Neuron (in vitro differentiated cells): ENCODE data around the gene ITPR2.
"Not testable (repeated sequence)": the region's sequence is repeated elsewhere in the genome, so short reads cannot be mapped to it uniquely, and the experiment has no call there.

Experiments
- H2AFZ ChIP-seq: one replicate; pipeline ENCODE4 v1.6.1; 2013; ENCODE audit warnings: low read depth, mild to moderate bottlenecking, inconsistent platforms, low read length, moderate library complexity
- H3K27me3 ChIP-seq: one replicate; pipeline ENCODE4 v1.6.1; 2013; ENCODE audit warnings: low read length; ENCODE audit not compliant: insufficient read depth
- H3K36me3 ChIP-seq: one replicate; pipeline ENCODE4 v1.6.1; 2013; ENCODE audit warnings: low read length; ENCODE audit not compliant: insufficient read depth
- H3K4me1 ChIP-seq: one replicate; pipeline ENCODE4 v1.6.1; 2013; ENCODE audit warnings: low read length; ENCODE audit not compliant: insufficient read depth
- H3K4me3 ChIP-seq: 2 replicates; pipeline ENCODE4 v1.5.1; 2013; ENCODE audit warnings: mild to moderate bottlenecking, low read length, moderate library complexity
- H3K9me3 ChIP-seq: one replicate; pipeline ENCODE4 v1.6.1; 2013; ENCODE audit warnings: low read length

The ITPR2 gene

GRCh38 chr12:26527682-26528081, 305.3 kb downstream of the ITPR2 start:
- no peak overlapping the region for H2AFZ ChIP-seq
- no peaks in the 10 kb centered on the region for H3K4me1 ChIP-seq
- no peaks in the 10 kb centered on the region for H3K36me3 ChIP-seq

GRCh38 chr12:26524862-26525465, 308.0 kb downstream of the ITPR2 start:
- H3K9me3 ChIP-seq = peaks cover 5% of the 10 kb centered on the region
- no peaks in the 10 kb centered on the region for H3K27me3 ChIP-seq
- no peak overlapping the region for H2AFZ ChIP-seq
- H3K4me3 ChIP-seq = no peak overlapping the region
- no peaks in the 10 kb centered on the region for H3K4me1 ChIP-seq
- H3K36me3 ChIP-seq = no peaks in the 10 kb centered on the region

More at GRCh38 chr12:26527682-26528081, 305.3 kb downstream of the ITPR2 start:
- no peak overlapping the region for H3K4me3 ChIP-seq
- H3K27me3 ChIP-seq = no peaks in the 10 kb centered on the region
- H3K9me3 ChIP-seq = peaks cover 5% of the 10 kb centered on the region

- peaks cover 5% of the 10 kb centered on the region for H3K9me3 ChIP-seq
- no peaks in the 10 kb centered on the region for H3K36me3 ChIP-seq
- H3K4me3 ChIP-seq = no peak overlapping the region
- no peak overlapping the region for H2AFZ ChIP-seq
- no peaks in the 10 kb centered on the region for H3K4me1 ChIP-seq
- no peaks in the 10 kb centered on the region for H3K27me3 ChIP-seq
These were observed 309.3 kb downstream of the ITPR2 start for GRCh38 chr12:26523708-26524150.

GRCh38 chr12:26520869-26521268, 312.1 kb downstream of the ITPR2 start:
- H3K27me3 ChIP-seq = no peaks in the 10 kb centered on the region
- no peaks in the 10 kb centered on the region for H3K36me3 ChIP-seq

GRCh38 chr12:26520109-26520508, 312.9 kb downstream of the ITPR2 start:
- Histone ChIP-seq H2AFZ (no peak overlapping the region), H3K4me3 (no peak overlapping the region), H3K9me3 (peaks cover 3% of the 10 kb centered on the region), H3K4me1 (no peaks in the 10 kb centered on the region), H3K36me3 (no peaks in the 10 kb centered on the region), H3K27me3 (no peaks in the 10 kb centered on the region)

More at GRCh38 chr12:26520869-26521268, 312.1 kb downstream of the ITPR2 start:
- peaks cover 4% of the 10 kb centered on the region for H3K9me3 ChIP-seq
- H3K4me1 ChIP-seq = no peaks in the 10 kb centered on the region
- no peak overlapping the region for H3K4me3 ChIP-seq
- H2AFZ ChIP-seq = no peak overlapping the region

- H3K9me3 ChIP-seq = no peaks in the 10 kb centered on the region
- no peak overlapping the region for H2AFZ ChIP-seq
- no peaks in the 10 kb centered on the region for H3K27me3 ChIP-seq
- no peak overlapping the region for H3K4me3 ChIP-seq
- no peaks in the 10 kb centered on the region for H3K36me3 ChIP-seq
- no peaks in the 10 kb centered on the region for H3K4me1 ChIP-seq
These were observed 313.5 kb downstream of the ITPR2 start for GRCh38 chr12:26519462-26519861.

- H3K4me1 ChIP-seq, H3K9me3 ChIP-seq, H3K27me3 ChIP-seq, H3K4me3 ChIP-seq, H3K36me3 ChIP-seq, H2AFZ ChIP-seq: not testable (repeated sequence)
These were observed 315.7 kb downstream of the ITPR2 start for GRCh38 chr12:26517320-26517719.

GRCh38 chr12:26514364-26514763, 318.6 kb downstream of the ITPR2 start:
- no peaks in the 10 kb centered on the region for H3K9me3 ChIP-seq
- no peaks in the 10 kb centered on the region for H3K36me3 ChIP-seq
- no peaks in the 10 kb centered on the region for H3K27me3 ChIP-seq

GRCh38 chr12:26513363-26514043, 319.5 kb downstream of the ITPR2 start:
- Histone ChIP-seq H3K9me3 (no peaks in the 10 kb centered on the region), H2AFZ (no peak overlapping the region), H3K4me1 (peaks cover 7% of the 10 kb centered on the region), H3K4me3 (no peak overlapping the region), H3K27me3 (no peaks in the 10 kb centered on the region), H3K36me3 (no peaks in the 10 kb centered on the region)

More at GRCh38 chr12:26514364-26514763, 318.6 kb downstream of the ITPR2 start:
- H3K4me1 ChIP-seq = peaks cover 7% of the 10 kb centered on the region
- no peak overlapping the region for H3K4me3 ChIP-seq
- H2AFZ ChIP-seq = no peak overlapping the region

- Histone ChIP-seq H3K36me3 (no peaks in the 10 kb centered on the region), H3K9me3 (no peaks in the 10 kb centered on the region), H3K4me1 (peaks cover 7% of the 10 kb centered on the region), H3K4me3 (no peak overlapping the region), H3K27me3 (no peaks in the 10 kb centered on the region), H2AFZ (no peak overlapping the region)
These were observed 320.8 kb downstream of the ITPR2 start for GRCh38 chr12:26512213-26512612.

- Histone ChIP-seq H3K4me1 (peaks cover 7% of the 10 kb centered on the region), H3K27me3 (no peaks in the 10 kb centered on the region), H2AFZ (no peak overlapping the region), H3K4me3 (no peak overlapping the region), H3K36me3 (no peaks in the 10 kb centered on the region), H3K9me3 (no peaks in the 10 kb centered on the region)
These were observed 322.7 kb downstream of the ITPR2 start for GRCh38 chr12:26510354-26510674.

- no peak overlapping the region for H3K4me3 ChIP-seq
- H3K36me3 ChIP-seq = no peaks in the 10 kb centered on the region
- no peaks in the 10 kb centered on the region for H3K9me3 ChIP-seq
- H2AFZ ChIP-seq = no peak overlapping the region
- H3K27me3 ChIP-seq = no peaks in the 10 kb centered on the region
- peaks cover 9% of the 10 kb centered on the region for H3K4me1 ChIP-seq
These were observed 325.4 kb downstream of the ITPR2 start for GRCh38 chr12:26507613-26508012.

GRCh38 chr12:26499979-26500640, 332.9 kb downstream of the ITPR2 start:
- Histone ChIP-seq H2AFZ (no peak overlapping the region), H3K27me3 (no peaks in the 10 kb centered on the region), H3K36me3 (no peaks in the 10 kb centered on the region), H3K4me3 (no peak overlapping the region), H3K4me1 (peaks cover 8% of the 10 kb centered on the region), H3K9me3 (no peaks in the 10 kb centered on the region)
